ENCODE results near the gene PDE4C. TPM values are rescaled to one million over a fixed set of nuclear protein-coding genes. Genes with fewer than 3 reads are reported as not detected.

Gene PDE4C
- total RNA-seq, 3 donors from 2014 or later, result 2.5 to 7.7 (median 6.2) TPM

GRCh38 chr19:18198374-18198773 lies 27.9 kb downstream of the PDE4C start:
- TF ChIP-seq CTCF (IDR thresholded peaks at IDR 0.05), result no peak
- Histone ChIP-seq H3K9me3 (no peaks in the 10 kb centered on the region), H3K4me1 (ENCODE audit: low read depth) (peaks cover 22% of the 10 kb centered on the region), H3K4me3 (no peak overlapping the region), H3K36me3 (ENCODE audit: low read depth) (no peaks in the 10 kb centered on the region)
- DNase-seq, result no peak
- ATAC-seq, result no peak
- intact Hi-C loops (cut with DNase I, micrococcal nuclease), result no loop called here

GRCh38 chr19:18197941-18198340 lies 28.3 kb downstream of the PDE4C start:
- ATAC-seq (no peak), DNase-seq (no peak)
- Histone ChIP-seq H3K4me3 (no peak overlapping the region), H3K9me3 (no peaks in the 10 kb centered on the region), H3K36me3 (ENCODE audit: low read depth) (no peaks in the 10 kb centered on the region), H3K4me1 (ENCODE audit: low read depth) (peaks cover 18% of the 10 kb centered on the region)
- TF ChIP-seq CTCF (IDR thresholded peaks at IDR 0.05), result no peak
- intact Hi-C loops (cut with DNase I, micrococcal nuclease), result no loop called here

GRCh38 chr19:18197306-18197705 lies 28.9 kb downstream of the PDE4C start:
- no peak for TF ChIP-seq CTCF (IDR thresholded peaks at IDR 0.05)
- ATAC-seq, result no peak
- Histone ChIP-seq H3K9me3 (no peaks in the 10 kb centered on the region), H3K4me1 (ENCODE audit: low read depth) (peaks cover 13% of the 10 kb centered on the region), H3K4me3 (no peak overlapping the region), H3K36me3 (ENCODE audit: low read depth) (no peaks in the 10 kb centered on the region)
- no peak for DNase-seq
- intact Hi-C loops (cut with DNase I, micrococcal nuclease), result no loop called here

- no peaks in the 10 kb centered on the region for H3K9me3 ChIP-seq
- intact Hi-C loops (cut with DNase I, micrococcal nuclease), result no loop called here
- no peak for ATAC-seq
- no peak for DNase-seq
- peaks cover 20% of the 10 kb centered on the region for H3K4me1 ChIP-seq (ENCODE audit: low read depth)
- TF ChIP-seq CTCF (IDR thresholded peaks at IDR 0.05), result no peak
- no peaks in the 10 kb centered on the region for H3K36me3 ChIP-seq (ENCODE audit: low read depth)
- H3K4me3 ChIP-seq, result no peak overlapping the region
Measured at GRCh38 chr19:18196511-18196845, 29.8 kb downstream of the PDE4C start.

GRCh38 chr19:18194554-18195238 lies 31.5 kb downstream of the PDE4C start:
- peak in 2 of 3 donors; percentile 59 to 71 for DNase-seq
- no peak overlapping the region for H3K4me3 ChIP-seq
- TF ChIP-seq CTCF (IDR thresholded peaks at IDR 0.05), result no peak
- peaks cover 20% of the 10 kb centered on the region for H3K4me1 ChIP-seq (ENCODE audit: low read depth)
- ATAC-seq, result no peak
- H3K9me3 ChIP-seq, result no peaks in the 10 kb centered on the region
- H3K36me3 ChIP-seq (ENCODE audit: low read depth), result no peaks in the 10 kb centered on the region
- intact Hi-C loops (cut with DNase I, micrococcal nuclease), result no loop called here

- H3K36me3 ChIP-seq (ENCODE audit: low read depth), result no peaks in the 10 kb centered on the region
- intact Hi-C loops (cut with DNase I, micrococcal nuclease), result no loop called here
- no peak for DNase-seq
- TF ChIP-seq CTCF (IDR thresholded peaks at IDR 0.05), result no peak
- no peak overlapping the region for H3K4me3 ChIP-seq
- H3K9me3 ChIP-seq, result no peaks in the 10 kb centered on the region
- ATAC-seq, result no peak
- peaks cover 20% of the 10 kb centered on the region for H3K4me1 ChIP-seq (ENCODE audit: low read depth)
Measured at GRCh38 chr19:18194181-18194530, 32.1 kb downstream of the PDE4C start.
